Medulla oblongata (tissue), 1 donor: ENCODE results near the gene TTLL7.

Source experiments
- DNase-seq: peaks from one replicate; pipeline ENCODE4 v3.0.0-alpha.2; 2015; ENCODE audit errors: extremely low spot score

TTLL7 gene

GRCh38 chr1:83816836-83817235 is 182.1 kb downstream of the TTLL7 start:
- no peak for DNase-seq

GRCh38 chr1:83815330-83815729 is 183.6 kb downstream of the TTLL7 start:
- no peak for DNase-seq
